WTC11 (cell line): ENCODE measurements around the gene PDXK. TPM values are rescaled to one million over a fixed set of nuclear protein-coding genes. Genes with fewer than 3 reads are reported as not detected.

Experiments
- ATAC-seq: fragments of 200-7000 bp; cut with Tn5 transposase; 2 replicates; pipeline ENCODE4 v1.10.0; 2021; ENCODE audit warnings: mild to moderate bottlenecking, moderate library complexity
- CTCF ChIA-PET: fragments of 300-600 bp; sonication (Branson Sonifier 250); formaldehyde crosslinking; loops from one replicate; lab custom pipeline; 2021; ENCODE audit warnings: antibody characterized with exemption; lab: Charles Lee
- POLR2A ChIA-PET: fragments of 350-600 bp; sonication (Branson Sonifier 250); formaldehyde crosslinking; loops from one replicate; lab custom pipeline; 2021; ENCODE audit warnings: antibody characterized with exemption; lab: Charles Lee
- DNase-seq: peaks from one replicate; pipeline ENCODE4 v3.0.0; 2021; ENCODE audit warnings: low spot score
- H3K27ac Mint-ChIP-seq: 2 replicates; pipeline ENCODE4 v1.8.0; 2021; ENCODE audit warnings: mixed read lengths
- H3K27me3 Mint-ChIP-seq: 2 replicates; pipeline ENCODE4 v1.8.0; 2021; ENCODE audit warnings: low read depth, mild to moderate bottlenecking, moderate library complexity, mixed read lengths
- H3K36me3 Mint-ChIP-seq: 2 replicates; pipeline ENCODE4 v1.8.0; 2021; ENCODE audit warnings: mixed read lengths
- H3K4me1 Mint-ChIP-seq: 2 replicates; pipeline ENCODE4 v1.8.0; 2022; ENCODE audit warnings: mixed read lengths
- H3K4me3 Mint-ChIP-seq: 2 replicates; pipeline ENCODE4 v1.8.0; 2021; ENCODE audit warnings: mild to moderate bottlenecking, moderate library complexity, mixed read lengths
- H3K9me3 Mint-ChIP-seq: 2 replicates; pipeline ENCODE4 v1.8.0; 2021; ENCODE audit warnings: mixed read lengths
- AFF4 ChIP-seq: sonication (generic); formaldehyde crosslinking; IDR thresholded peaks from 2 replicates; pipeline ENCODE4 v1.8.1; 2023; ENCODE audit warnings: mild to moderate bottlenecking, missing genetic modification reagents, borderline replicate concordance
- CDX4 ChIP-seq: fragments of 250-450 bp; sonication (Bioruptor Pico); IDR thresholded peaks from 2 replicates; pipeline ENCODE4 v1.9.0; 2021; ENCODE audit warnings: moderate library complexity, mild to moderate bottlenecking, inconsistent platforms, borderline replicate concordance
- FOXK1 ChIP-seq: sonication (generic); formaldehyde crosslinking; IDR thresholded peaks from 2 replicates; pipeline ENCODE4 v1.8.0; 2022; ENCODE audit warnings: mild to moderate bottlenecking, moderate library complexity, missing genetic modification reagents
- FOXP1 ChIP-seq: sonication (generic); formaldehyde crosslinking; IDR thresholded peaks from 2 replicates; pipeline ENCODE4 v1.8.0; 2022; ENCODE audit warnings: missing genetic modification reagents, mild to moderate bottlenecking, moderate library complexity, borderline replicate concordance
- GABPB1 ChIP-seq: sonication (generic); formaldehyde crosslinking; IDR thresholded peaks from 2 replicates; pipeline ENCODE4 v1.8.1; 2023; ENCODE audit warnings: mild to moderate bottlenecking, missing genetic modification reagents
- HMGXB4 ChIP-seq: sonication (generic); formaldehyde crosslinking; IDR thresholded peaks from 2 replicates; pipeline ENCODE4 v1.8.1; 2023; ENCODE audit warnings: mild to moderate bottlenecking, moderate library complexity, missing genetic modification reagents
- JAZF1 ChIP-seq: fragments of 250-450 bp; sonication (Bioruptor Pico); IDR thresholded peaks from 2 replicates; pipeline ENCODE4 v1.9.0; 2021; ENCODE audit warnings: moderate library complexity, mild to moderate bottlenecking, inconsistent platforms
- KAT7 ChIP-seq: sonication (generic); formaldehyde crosslinking; IDR thresholded peaks from 2 replicates; pipeline ENCODE4 v1.8.1; 2023; ENCODE audit warnings: missing genetic modification reagents, mild to moderate bottlenecking, borderline replicate concordance
- NFE2L1 ChIP-seq: sonication (generic); formaldehyde crosslinking; IDR thresholded peaks from 2 replicates; pipeline ENCODE4 v1.8.1; 2023; ENCODE audit warnings: missing genetic modification reagents
- NR3C1 ChIP-seq: sonication (generic); formaldehyde crosslinking; conservative IDR thresholded peaks from 2 replicates; pipeline ENCODE4 v1.8.1; 2023; ENCODE audit warnings: low read depth, mild to moderate bottlenecking, missing genetic modification reagents
- OVOL2 ChIP-seq: fragments of 250-450 bp; sonication (Bioruptor Pico); IDR thresholded peaks from 2 replicates; pipeline ENCODE4 v1.9.0; 2021; ENCODE audit warnings: mild to moderate bottlenecking, borderline replicate concordance
- ZNF121 ChIP-seq: sonication (generic); formaldehyde crosslinking; IDR thresholded peaks from 2 replicates; pipeline ENCODE4 v1.8.0; 2023; ENCODE audit warnings: missing genetic modification reagents
- ZSCAN18 ChIP-seq: fragments of 250-450 bp; sonication (Bioruptor Pico); IDR thresholded peaks from 2 replicates; pipeline ENCODE4 v2.1.2; 2022; ENCODE audit warnings: mild to moderate bottlenecking, moderate library complexity
- total RNA-seq: library from RNA; stranded (reverse); gene quantifications from 3 replicates; pipeline ENCODE4 v1.2.3, GENCODE V29; 2021
- TF ChIP-seq, protein P1 (sequence below): sonication (generic); formaldehyde crosslinking; IDR thresholded peaks from 2 replicates; pipeline ENCODE4 v1.8.0; 2023; ENCODE audit warnings: missing genetic modification reagents, mild to moderate bottlenecking, borderline replicate concordance

PDXK gene
- total RNA-seq, 1 experiment from 2014 or later, result 120 TPM

GRCh38 chr21:43717166-43717853 is 1.6 kb upstream of the PDXK start:
- ChIA-PET POLR2A (no interaction called here), CTCF (interaction anchor here (1.9 to 3.6 kb wide), 2 partner anchors 11 kb away, joined by 8 to 45 read pairs; no protein-coding TSS in a partner anchor)
- H3K27me3 Mint-ChIP-seq, result peaks cover 9% of the 10 kb centered on the region
- no peak for TF ChIP-seq AFF4
- TF ChIP-seq GABPB1 (CRISPR knock-in tag), result no peak
- no peak for TF ChIP-seq JAZF1
- TF ChIP-seq FOXK1 (CRISPR knock-in tag), result no peak
- ATAC-seq (no peak), DNase-seq (no peak)
- H3K9me3 Mint-ChIP-seq, result no peaks in the 10 kb centered on the region
- H3K27ac Mint-ChIP-seq, result no peak overlapping the region
- no peaks in the 10 kb centered on the region for H3K36me3 Mint-ChIP-seq
- peaks cover 19% of the 10 kb centered on the region for H3K4me1 Mint-ChIP-seq
- peak overlapping the region; percentile 71 for H3K4me3 Mint-ChIP-seq

DNA sequence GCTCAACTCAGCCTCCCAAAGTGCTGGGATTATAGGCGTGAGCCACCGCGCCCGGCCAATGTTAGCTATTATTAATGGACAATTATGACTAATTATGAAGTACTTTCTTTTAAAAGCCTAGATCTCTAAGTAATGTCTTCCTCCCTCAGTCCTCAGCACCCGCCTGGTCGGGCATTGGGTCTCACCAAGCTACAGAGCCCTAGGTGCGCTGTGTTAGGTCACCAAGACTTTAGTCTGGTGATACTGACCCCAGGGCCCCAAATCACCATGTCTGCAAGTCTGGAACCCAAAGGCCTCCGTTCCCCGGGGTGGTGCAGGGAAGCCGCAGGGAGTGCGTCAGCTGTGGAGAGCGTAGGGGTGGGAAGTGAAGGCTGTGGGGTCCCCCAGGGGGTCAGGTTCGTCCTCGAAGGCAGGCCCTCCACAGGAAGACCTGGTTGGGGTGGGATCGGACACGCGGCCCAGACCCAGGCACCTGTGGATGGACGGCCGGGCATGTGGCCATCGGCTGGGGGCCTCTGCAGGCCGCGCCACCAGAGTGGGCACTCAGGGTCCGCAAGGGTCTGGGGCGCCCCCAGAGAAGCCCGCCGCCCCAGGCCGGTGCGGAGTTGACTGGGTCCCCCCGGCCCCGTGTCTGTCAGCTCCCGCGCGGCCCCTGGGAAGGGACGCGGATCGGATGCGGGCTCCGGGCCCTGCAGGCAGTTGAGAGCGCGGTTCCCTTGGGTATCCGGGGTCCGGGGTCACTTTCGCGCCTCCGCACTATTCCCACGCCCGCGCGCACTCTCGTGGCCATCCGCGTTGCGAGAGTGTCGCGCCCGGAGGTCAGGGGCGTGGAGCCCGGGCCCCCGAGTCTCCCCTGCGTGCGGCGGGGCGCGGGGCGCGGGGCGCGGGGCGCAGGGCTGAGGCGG is 710 bp upstream of the PDXK start:
- peaks cover 14% of the 10 kb centered on the region for H3K4me1 Mint-ChIP-seq
- ATAC-seq (peak; percentile 14), DNase-seq (peak; percentile 40)
- peak overlapping the region; percentile 54; the same call in 1 of the 2 replicates for H3K27ac Mint-ChIP-seq
- POLR2A ChIA-PET, result interaction anchor here (0.7 kb wide), 1 partner anchor 10 kb away, joined by 3 read pairs; no protein-coding TSS in a partner anchor
- peak overlapping the region; percentile 71 for H3K4me3 Mint-ChIP-seq
- H3K9me3 Mint-ChIP-seq, result no peaks in the 10 kb centered on the region
- H3K36me3 Mint-ChIP-seq, result no peaks in the 10 kb centered on the region
- H3K27me3 Mint-ChIP-seq, result peaks cover 9% of the 10 kb centered on the region
- CTCF ChIA-PET, result interaction anchor here (3.6 kb wide), 1 partner anchor 10 kb away, joined by 45 read pairs; no protein-coding TSS in a partner anchor
- TF ChIP-seq ZSCAN18 (CRISPR knock-in tag) (no peak), ZNF121 (no peak), FOXP1 (CRISPR knock-in tag) (0 out of 2 replicates have a peak, but pooled peaks have one; percentile 4), KAT7 (CRISPR knock-in tag) (no peak), CDX4 (CRISPR knock-in tag) (no peak), HMGXB4 (CRISPR knock-in tag) (peak; percentile 47; the same call in 1 of the 2 replicates), AFF4 (no peak), OVOL2 (CRISPR knock-in tag) (no peak), NFE2L1 (no peak), NR3C1 (CRISPR knock-in tag) (no peak)
- TF ChIP-seq, protein P1, sequence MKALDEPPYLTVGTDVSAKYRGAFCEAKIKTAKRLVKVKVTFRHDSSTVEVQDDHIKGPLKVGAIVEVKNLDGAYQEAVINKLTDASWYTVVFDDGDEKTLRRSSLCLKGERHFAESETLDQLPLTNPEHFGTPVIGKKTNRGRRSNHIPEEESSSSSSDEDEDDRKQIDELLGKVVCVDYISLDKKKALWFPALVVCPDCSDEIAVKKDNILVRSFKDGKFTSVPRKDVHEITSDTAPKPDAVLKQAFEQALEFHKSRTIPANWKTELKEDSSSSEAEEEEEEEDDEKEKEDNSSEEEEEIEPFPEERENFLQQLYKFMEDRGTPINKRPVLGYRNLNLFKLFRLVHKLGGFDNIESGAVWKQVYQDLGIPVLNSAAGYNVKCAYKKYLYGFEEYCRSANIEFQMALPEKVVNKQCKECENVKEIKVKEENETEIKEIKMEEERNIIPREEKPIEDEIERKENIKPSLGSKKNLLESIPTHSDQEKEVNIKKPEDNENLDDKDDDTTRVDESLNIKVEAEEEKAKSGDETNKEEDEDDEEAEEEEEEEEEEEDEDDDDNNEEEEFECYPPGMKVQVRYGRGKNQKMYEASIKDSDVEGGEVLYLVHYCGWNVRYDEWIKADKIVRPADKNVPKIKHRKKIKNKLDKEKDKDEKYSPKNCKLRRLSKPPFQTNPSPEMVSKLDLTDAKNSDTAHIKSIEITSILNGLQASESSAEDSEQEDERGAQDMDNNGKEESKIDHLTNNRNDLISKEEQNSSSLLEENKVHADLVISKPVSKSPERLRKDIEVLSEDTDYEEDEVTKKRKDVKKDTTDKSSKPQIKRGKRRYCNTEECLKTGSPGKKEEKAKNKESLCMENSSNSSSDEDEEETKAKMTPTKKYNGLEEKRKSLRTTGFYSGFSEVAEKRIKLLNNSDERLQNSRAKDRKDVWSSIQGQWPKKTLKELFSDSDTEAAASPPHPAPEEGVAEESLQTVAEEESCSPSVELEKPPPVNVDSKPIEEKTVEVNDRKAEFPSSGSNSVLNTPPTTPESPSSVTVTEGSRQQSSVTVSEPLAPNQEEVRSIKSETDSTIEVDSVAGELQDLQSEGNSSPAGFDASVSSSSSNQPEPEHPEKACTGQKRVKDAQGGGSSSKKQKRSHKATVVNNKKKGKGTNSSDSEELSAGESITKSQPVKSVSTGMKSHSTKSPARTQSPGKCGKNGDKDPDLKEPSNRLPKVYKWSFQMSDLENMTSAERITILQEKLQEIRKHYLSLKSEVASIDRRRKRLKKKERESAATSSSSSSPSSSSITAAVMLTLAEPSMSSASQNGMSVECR (CRISPR knock-in tag), result peak; percentile 72; the same call in 1 of the 2 replicates
